NCI-H82 treated with DMSO at 0.1 percent for 48 hours (cell line): Measurements from ENCODE around the gene C1QTNF12.
"Not testable (repeated sequence)": the region's sequence is repeated elsewhere in the genome, so short reads cannot be mapped to it uniquely, and the experiment has no call there.

Experiments used
- DNase-seq: peaks from one replicate; lab custom pipeline; 2025; ENCODE audit not compliant: unreplicated experiment; lab: John Stamatoyannopoulos, UW

Gene C1QTNF12

DNA sequence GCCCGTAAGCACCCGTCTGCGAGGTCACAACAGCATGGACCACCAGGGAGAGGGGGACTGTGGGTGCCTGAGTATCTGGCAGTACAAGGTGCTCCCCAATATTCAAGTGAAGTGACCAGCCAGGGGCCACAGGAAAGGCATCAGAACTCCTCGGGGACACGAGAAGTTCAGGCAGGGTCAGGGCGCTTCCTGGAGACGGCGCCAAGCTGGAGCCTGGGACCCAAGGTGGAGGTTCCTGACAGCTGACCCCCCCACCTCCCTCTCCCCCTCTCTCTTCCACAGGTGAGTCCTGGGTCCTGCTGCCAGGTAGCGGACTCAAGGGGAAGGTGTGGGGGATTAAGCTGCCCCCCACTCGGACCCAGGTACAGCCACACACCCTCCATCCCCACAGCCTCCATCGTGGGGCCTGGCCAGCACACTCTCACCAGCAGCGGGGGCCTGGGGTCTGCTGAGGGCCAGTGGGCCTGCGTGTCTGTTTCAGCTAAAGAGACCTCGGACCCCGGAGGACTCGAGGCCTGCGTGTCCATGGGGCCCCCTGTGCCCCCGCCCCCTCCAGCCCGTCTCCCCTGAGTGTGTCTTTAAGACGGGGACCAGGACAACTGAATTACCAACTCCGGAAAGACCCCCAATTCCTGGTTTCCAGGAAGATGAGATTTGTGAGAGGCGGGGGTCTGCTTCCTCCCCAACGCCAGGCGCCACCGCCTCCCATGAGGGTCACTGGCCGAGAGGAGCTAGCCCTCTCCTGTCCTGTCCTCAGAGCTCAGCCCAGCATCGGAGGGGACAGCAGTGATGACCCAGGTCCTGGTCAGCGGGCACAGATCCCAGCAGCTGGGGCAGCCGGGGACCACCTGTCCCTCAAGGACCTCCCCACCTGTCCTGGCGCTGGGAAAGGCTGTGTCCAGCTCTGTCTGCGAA, 46.3 kb downstream of the C1QTNF12 start:
- no peak for DNase-seq

DNA sequence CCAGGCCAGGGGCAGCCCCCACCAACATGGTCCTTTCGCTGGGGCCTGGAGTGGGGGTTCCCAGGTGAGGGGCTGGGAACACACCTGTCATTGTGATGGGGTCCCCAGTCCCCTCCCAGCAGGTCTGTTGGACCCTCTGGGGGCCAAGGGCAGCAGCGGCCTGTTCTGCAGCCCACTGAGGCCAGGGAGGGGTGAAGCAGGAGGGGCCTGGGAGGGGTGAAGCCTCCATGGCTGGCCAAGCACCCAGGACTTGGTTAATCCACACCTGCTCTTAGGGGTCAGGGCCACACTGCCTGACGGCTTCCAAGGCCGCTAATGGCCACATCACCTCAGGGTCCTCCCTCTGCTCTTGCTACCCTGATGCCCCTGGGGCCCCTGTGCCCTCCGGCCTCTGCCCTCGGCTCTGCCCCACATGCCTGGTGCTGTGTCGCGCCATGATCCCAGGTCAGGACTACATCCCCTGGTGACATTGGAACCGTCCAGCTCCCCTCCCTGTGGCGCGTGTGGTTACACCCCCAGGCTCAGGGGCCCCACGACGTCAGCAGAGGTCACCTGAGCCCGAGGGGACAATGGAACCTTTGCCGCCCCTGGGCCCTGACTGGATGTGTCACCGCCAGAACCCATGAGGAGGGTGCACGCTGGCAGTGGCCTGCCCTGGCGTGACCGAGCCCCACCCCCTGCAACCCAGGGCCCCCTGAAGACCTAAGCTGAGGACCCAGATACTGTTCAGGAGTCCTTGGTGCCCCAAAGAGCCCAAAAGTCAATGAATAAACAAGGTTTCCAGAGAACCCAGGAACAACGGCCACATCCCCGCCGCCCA, 47.2 kb downstream of the C1QTNF12 start:
- no peak for DNase-seq

DNA sequence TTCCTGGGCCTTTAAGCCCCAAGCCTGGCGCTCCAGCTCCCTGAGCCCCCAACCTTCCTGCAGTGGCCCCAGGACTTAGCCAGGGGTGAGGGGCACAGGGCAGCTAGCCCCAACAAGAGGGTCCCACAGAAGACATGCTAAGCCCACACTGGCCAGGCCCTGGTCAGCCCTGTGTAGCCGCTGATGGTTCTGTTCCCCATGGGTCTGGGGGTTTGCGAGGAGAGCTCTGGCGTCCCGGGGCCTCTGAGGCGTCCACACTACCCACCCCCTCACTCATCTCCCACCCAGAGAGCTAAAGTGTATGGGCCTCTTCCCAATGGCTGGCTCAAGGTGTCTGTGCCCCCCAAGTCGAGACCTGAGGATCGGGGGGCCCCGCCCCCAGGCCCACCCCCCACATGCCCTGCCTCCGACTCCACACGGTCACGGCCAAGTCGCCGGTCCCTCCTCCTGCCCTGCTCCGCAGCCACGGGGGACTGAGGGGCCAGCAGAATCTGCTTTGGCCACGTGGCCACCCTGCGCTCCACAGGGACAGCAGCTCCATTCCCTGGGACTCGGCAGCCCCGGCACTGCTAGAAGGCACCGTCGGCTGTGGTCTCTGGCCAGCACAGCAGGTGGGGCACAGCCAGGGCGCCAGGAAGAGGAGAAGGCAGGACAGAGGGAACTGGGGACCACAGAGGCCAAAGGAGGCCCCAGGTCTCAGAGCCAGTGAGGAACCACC, 47.9 kb downstream of the C1QTNF12 start:
- no peak for DNase-seq

DNA sequence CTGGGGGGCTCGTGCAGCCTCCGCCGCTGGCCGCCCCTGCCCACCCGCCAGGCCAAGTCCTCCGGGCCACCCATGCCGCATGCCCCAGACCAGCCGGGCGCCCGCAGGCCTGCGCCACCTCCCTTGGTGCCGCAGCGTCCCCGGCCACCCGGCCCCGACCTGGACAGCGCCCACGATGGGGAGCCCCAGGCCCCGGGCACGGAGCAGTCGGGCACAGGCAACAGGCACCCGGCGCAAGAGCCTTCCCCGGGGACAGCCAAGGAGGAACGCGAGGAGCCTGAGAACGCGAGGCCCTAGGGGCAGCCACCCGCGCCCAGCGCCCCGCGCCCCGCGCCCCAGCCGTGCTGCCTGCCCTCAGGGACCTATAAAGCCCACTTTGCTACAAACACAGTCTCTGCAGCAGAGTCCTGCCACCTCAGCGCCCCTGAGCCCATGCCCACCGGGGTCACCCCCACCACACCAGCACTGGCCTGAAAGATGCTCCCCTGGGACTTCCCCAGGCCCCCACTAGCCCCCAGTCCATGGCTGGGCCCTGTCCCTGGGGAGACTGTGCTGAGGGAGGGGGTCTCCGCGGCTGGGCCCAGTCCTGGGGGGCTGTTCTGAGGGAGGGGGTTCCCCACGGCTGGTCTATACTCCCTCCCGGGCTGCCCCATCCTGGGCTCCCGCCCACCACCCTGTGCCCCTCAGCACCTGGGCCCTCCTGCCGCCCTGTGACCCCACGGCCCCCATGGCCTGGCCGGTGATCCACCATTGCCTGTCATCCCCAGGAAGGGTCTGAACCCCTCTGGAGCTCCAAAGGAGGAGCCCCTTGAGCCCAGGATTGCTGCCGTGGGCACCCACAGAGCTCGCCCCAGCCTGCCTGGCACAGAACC, 48.7 kb downstream of the C1QTNF12 start:
- DNase-seq: no peak

DNA sequence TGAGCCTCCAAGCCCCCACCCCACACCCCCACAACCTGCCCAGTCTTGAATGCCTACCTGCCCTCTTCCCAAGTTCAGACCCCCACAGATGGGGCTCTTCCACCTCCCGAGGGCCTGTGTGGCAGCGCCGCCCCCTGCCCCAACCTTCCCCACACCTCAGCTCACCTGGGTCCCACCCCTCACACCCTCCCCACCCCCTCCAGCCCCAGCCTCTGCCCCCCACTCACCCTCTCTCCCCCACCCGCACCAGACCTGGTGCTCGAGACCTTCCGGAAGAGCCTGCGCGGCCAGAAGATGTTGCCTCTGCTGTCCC, 49.4 kb downstream of the C1QTNF12 start:
- no peak for DNase-seq

DNA sequence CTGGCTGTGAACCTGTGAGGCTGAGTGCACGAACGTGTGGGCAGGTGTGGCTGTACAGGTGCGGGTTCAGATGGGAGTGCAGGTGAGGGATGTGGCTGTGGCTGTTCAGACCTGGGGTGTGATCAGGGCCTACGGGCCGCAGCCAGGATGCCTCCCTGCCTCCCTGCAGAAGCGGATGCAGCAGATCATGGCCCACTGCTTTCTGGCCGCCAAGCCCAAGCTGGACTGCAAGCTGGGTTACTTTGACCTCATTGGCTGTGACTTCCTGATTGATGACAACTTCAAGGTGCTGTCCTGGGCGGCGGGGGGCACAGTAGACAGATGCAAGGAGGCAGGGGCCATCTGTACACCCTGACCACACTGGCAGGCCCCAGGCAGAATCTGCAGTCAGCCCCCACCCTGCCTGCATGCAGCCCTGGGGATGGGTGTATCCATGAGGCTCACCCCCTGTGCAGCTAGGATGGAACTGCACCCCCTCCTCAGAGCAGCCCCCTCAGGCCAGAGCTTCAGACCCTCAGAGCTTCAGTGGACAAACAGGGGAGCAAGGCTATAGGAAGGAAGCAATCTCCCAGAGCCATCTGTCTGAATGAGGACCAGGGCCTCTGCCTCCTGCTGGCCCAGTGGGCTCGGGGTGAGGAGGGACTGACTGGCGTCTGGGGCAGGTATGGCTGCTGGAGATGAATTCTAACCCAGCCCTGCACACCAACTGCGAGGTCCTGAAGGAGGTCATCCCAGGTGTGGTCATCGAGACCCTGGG, 49.9 kb downstream of the C1QTNF12 start:
- no peak for DNase-seq

DNA sequence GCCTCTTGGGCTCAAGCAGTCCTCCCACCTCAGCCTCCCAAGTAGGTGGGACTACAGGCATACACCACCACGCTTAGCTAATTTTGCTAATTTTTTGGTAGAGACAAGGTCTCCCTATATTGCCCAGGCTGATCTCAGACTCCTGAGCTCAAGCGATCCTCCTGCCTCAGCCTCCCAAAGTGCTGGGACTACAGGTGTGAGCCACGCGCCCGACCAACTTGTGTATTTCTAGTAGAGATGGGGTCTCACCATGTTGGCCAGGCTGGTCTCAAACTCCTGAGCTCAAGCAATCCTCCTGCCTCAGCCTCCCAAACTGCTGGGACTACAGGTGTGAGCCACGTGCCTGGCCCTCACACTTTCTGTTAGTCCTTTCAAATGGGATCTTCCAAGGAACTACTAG, 50.8 kb downstream of the C1QTNF12 start:
- not testable (repeated sequence) for DNase-seq

DNA sequence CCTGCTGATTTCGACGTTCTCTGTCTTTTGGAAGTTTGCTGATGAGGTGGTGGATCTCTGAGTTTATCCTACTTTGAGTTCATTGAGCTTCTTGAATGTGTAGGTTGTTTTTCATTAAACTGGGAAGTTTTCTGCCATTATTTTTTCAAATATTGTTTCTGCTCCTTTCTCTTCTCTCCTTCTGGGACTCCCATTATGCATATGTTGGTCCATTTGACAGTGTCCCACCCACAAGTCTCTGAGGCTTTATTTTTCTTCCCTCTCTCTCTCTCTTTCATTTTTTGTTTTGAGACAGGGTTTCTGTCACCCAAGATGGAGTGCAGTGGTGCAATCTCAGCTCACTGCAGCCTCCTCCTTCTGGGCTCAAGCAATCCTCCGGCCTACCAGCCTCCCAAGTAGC, 51.8 kb downstream of the C1QTNF12 start:
- no peak for DNase-seq
